Subcutaneous adipose tissue (tissue), 4 donors: ENCODE measurements around the gene UBE2J1. TPM values are rescaled to one million over a fixed set of nuclear protein-coding genes. Genes with fewer than 3 reads are reported as not detected.

Experiments used
- CTCF ChIP-seq: fragments of 450-650 bp; IDR thresholded peaks from one replicate; pipeline ENCODE4 v1.5.1; 2016; ENCODE audit warnings: low read depth, mild to moderate bottlenecking, control low read depth, antibody characterized with exemption, moderate library complexity
- total RNA-seq, 4 donors: library from RNA; depleted of rRNA; stranded (reverse); fragments of >200 nt; gene quantifications; one replicate each; pipeline ENCODE4 v1.1.0, GENCODE V29; 2016

Gene UBE2J1
- total RNA-seq, 4 donors from 2014 or later: 20.9 to 48.3 (median 27.8) TPM

GRCh38 chr6:89317067-89317466 lies 35.5 kb downstream of the UBE2J1 start:
- no peak for TF ChIP-seq CTCF

GRCh38 chr6:89315249-89315885 lies 37.2 kb downstream of the UBE2J1 start, which contains the start of gene GABRR2:
Gene GABRR2, minus strand, starts transcription at chr6:89315299. Its CDS starts 134 bp downstream, at chr6:89315165.
- TF ChIP-seq CTCF: no peak

- TF ChIP-seq CTCF: no peak
Observed at GRCh38 chr6:89314692-89315091, 37.8 kb downstream of the UBE2J1 start.

- TF ChIP-seq CTCF: no peak
Observed at GRCh38 chr6:89313006-89313405, 39.5 kb downstream of the UBE2J1 start.

- no peak for TF ChIP-seq CTCF
Observed at GRCh38 chr6:89311853-89312531, 40.5 kb downstream of the UBE2J1 start.

GRCh38 chr6:89311530-89311852 lies 41.0 kb downstream of the UBE2J1 start:
- no peak for TF ChIP-seq CTCF

GRCh38 chr6:89310929-89311328 lies 41.6 kb downstream of the UBE2J1 start:
- no peak for TF ChIP-seq CTCF
